K562 (cell line): ENCODE data around the gene C1orf74. TPM values are rescaled to one million over a fixed set of nuclear protein-coding genes. Genes with fewer than 3 reads are reported as not detected.

ENCODE experiments used
- AFF1 ChIP-seq, 2 experiments: fragments of 450-650 bp; IDR thresholded peaks; 2 replicates each; pipeline ENCODE4 v1.6.1; 2018; ENCODE audit warnings: mild to moderate bottlenecking in 2 of 2, low read depth in 1 of 2; ENCODE audit not compliant: partially characterized antibody in 2 of 2
- ARHGAP35 ChIP-seq: fragments of 450-650 bp; IDR thresholded peaks from 2 replicates; pipeline ENCODE4 v1.6.1; 2018; ENCODE audit not compliant: partially characterized antibody
- ARNT ChIP-seq, 2 experiments: fragments of 450-650 bp; IDR thresholded peaks; 2 replicates each; pipeline ENCODE4 v1.6.1; 2016; ENCODE audit warnings: mild to moderate bottlenecking in 1 of 2
- CBFA2T3 ChIP-seq: fragments of 450-650 bp; IDR thresholded peaks from 2 replicates; pipeline ENCODE4 v1.6.1; 2017
- CBFB ChIP-seq: sonication (generic); formaldehyde crosslinking; IDR thresholded peaks from 2 replicates; pipeline ENCODE4 v1.4.0; 2020; ENCODE audit warnings: mild to moderate bottlenecking, missing genetic modification reagents
- CBX8 ChIP-seq: fragments of 200-600 bp; sonication (generic); IDR thresholded peaks from 2 replicates; pipeline ENCODE4 v1.6.1; 2012; ENCODE audit warnings: borderline replicate concordance, mixed run types, low read depth, mild to moderate bottlenecking, moderate library complexity, mixed read lengths, low read length, control low read depth, inconsistent platforms; ENCODE audit not compliant: poor library complexity, severe bottlenecking; ENCODE audit errors: extremely low read depth
- FOXA3 ChIP-seq, 2 experiments: fragments of 450-650 bp in 1 of 2; sonication (generic) in 1 of 2; formaldehyde crosslinking; IDR thresholded peaks in 1 of 2; conservative IDR thresholded peaks in 1 of 2; 2 replicates each; pipeline versions ENCODE4 v1.4.0 to v1.8.0; 2020 to 2022; ENCODE audit warnings: mild to moderate bottlenecking in 2 of 2, missing genetic modification reagents in 1 of 2
- FOXK1 ChIP-seq: sonication (generic); formaldehyde crosslinking; IDR thresholded peaks from 2 replicates; pipeline ENCODE4 v1.8.0; 2022; ENCODE audit warnings: missing genetic modification reagents, mild to moderate bottlenecking, borderline replicate concordance
- HDGF ChIP-seq: fragments of 450-650 bp; IDR thresholded peaks from 2 replicates; pipeline ENCODE4 v1.6.1; 2016
- KHSRP ChIP-seq: fragments of 450-650 bp; IDR thresholded peaks from 2 replicates; pipeline ENCODE4 v1.6.1; 2017
- NELFE ChIP-seq: IDR thresholded peaks from 2 replicates; pipeline ENCODE4 v1.6.1; 2011; ENCODE audit warnings: mild to moderate bottlenecking; ENCODE audit not compliant: insufficient read depth, insufficient read length
- NR2C1 ChIP-seq, 2 experiments: fragments of 450-650 bp; IDR thresholded peaks; 2 replicates each; pipeline ENCODE4 v1.6.1; 2017; ENCODE audit warnings: mild to moderate bottlenecking in 2 of 2, antibody characterized with exemption in 1 of 2, inconsistent platforms in 1 of 2, missing compliant biosample characterization in 1 of 2, missing genetic modification characterization in 1 of 2
- RBM17 ChIP-seq: fragments of 200-400 bp; formaldehyde crosslinking; IDR thresholded peaks from 2 replicates; pipeline ENCODE4 v1.6.1; 2017; ENCODE audit warnings: low read depth, mild to moderate bottlenecking, low read length, borderline replicate concordance
- SMAD2 ChIP-seq: fragments of 150-350 bp; IDR thresholded peaks from 2 replicates; pipeline ENCODE4 v1.6.1; 2014; ENCODE audit warnings: low read depth, mild to moderate bottlenecking, low read length
- SNAPC5 ChIP-seq: fragments of 250-450 bp; sonication (Bioruptor Pico); IDR thresholded peaks from 2 replicates; pipeline ENCODE4 v1.8.0; 2021; ENCODE audit warnings: moderate library complexity, mild to moderate bottlenecking, inconsistent platforms
- TCF15 ChIP-seq: fragments of 250-450 bp; sonication (Bioruptor Pico); IDR thresholded peaks from 2 replicates; pipeline ENCODE4 v1.8.0; 2022; ENCODE audit warnings: moderate library complexity, mild to moderate bottlenecking, inconsistent platforms
- TCF7 ChIP-seq: sonication (generic); IDR thresholded peaks from 2 replicates; pipeline ENCODE4 v1.6.1; 2016; ENCODE audit warnings: antibody characterized with exemption, borderline replicate concordance
- U2AF1 ChIP-seq: fragments of 200-400 bp; formaldehyde crosslinking; optimal IDR thresholded peaks from 2 replicates; pipeline ENCODE3; 2017; ENCODE audit warnings: mild to moderate bottlenecking, low read depth, low read length, moderate library complexity
- ZC3H4 ChIP-seq: sonication (generic); formaldehyde crosslinking; IDR thresholded peaks from 2 replicates; pipeline ENCODE4 v1.9.0; 2021; ENCODE audit warnings: missing genetic modification reagents, borderline replicate concordance
- ZFP1 ChIP-seq: fragments of 450-650 bp; formaldehyde crosslinking; IDR thresholded peaks from 2 replicates; pipeline ENCODE4 v1.4.0; 2020; ENCODE audit warnings: mild to moderate bottlenecking, mixed read lengths
- ZNF23 ChIP-seq: fragments of 250-450 bp; sonication (Bioruptor Pico); IDR thresholded peaks from 2 replicates; pipeline ENCODE4 v1.4.0; 2020; ENCODE audit warnings: mild to moderate bottlenecking
- ZNF347 ChIP-seq: fragments of 450-650 bp; formaldehyde crosslinking; IDR thresholded peaks from 2 replicates; pipeline ENCODE4 v1.4.0; 2020; ENCODE audit warnings: low read depth, mild to moderate bottlenecking, moderate library complexity
- ZNF354B ChIP-seq: fragments of 250-450 bp; sonication (Bioruptor Pico); IDR thresholded peaks from 2 replicates; pipeline ENCODE4 v1.4.0; 2020
- polyA plus RNA-seq, 8 experiments: library from polyadenylated mRNA; depleted of rRNA in 4 of 8; stranded (reverse) in 5 of 8; unstranded in 3 of 8; fragments of >200 nt; fragmentation: Nextera tagmentation in 2 of 8; fragmentation: Illumina TruSeq in 1 of 8; extraction: Ambion mirVana in 2 of 8; extraction: Trizol in 1 of 8; gene quantifications; 2 replicates each; pipeline versions ENCODE4 v1.2.1 to v1.2.3, GENCODE V29; 2011 to 2014; ENCODE audit warnings: inconsistent platforms in 1 of 8, missing spikeins in 1 of 8
- total RNA-seq, 7 experiments: library from RNA; depleted of rRNA in 6 of 7; stranded (reverse); fragments of >200 nt in 6 of 7; fragmentation: Illumina TruSeq in 2 of 7; extraction: Trizol in 2 of 7; gene quantifications; 2 replicates each; pipeline versions ENCODE4 v1.2.1 to v1.2.3, GENCODE V29; 2011 to 2021; ENCODE audit warnings: low replicate concordance in 1 of 7

The C1orf74 gene
- total and polyA plus RNA-seq, 9 of the 15 experiments (the other 6 are each of a cell fraction or from before 2014, with no cell fraction given) = 4.0 to 7.6 (median 5.7) TPM

- TF ChIP-seq AFF1 (IDR thresholded peaks at IDR 0.05; ENCODE audit: low read depth in 1 of 2, partially characterized antibody in 2 of 2) (no peak), KHSRP (no peak), ARHGAP35 (no peak), FOXK1 (CRISPR knock-in tag) (no peak), ARNT (IDR thresholded peaks at IDR 0.05) (no peak; a peak in 1 of 4 replicates), CBX8 (no peak), ZNF23 (CRISPR knock-in tag) (no peak), TCF7 (no peak), ZNF354B (CRISPR knock-in tag) (no peak), RBM17 (no peak), ZFP1 (CRISPR knock-in tag) (no peak), HDGF (no peak), ZC3H4 (CRISPR knock-in tag) (no peak), SMAD2 (no peak), U2AF1 (no peak), CBFA2T3 (peak; percentile 67), NELFE (no peak), TCF15 (CRISPR knock-in tag) (no peak), FOXA3 (CRISPR knock-in tag; conservative IDR thresholded peaks at IDR 0.05 in 1 of 2, IDR thresholded peaks at IDR 0.05 in 1 of 2) (peak; percentile 86 to 87), ZNF347 (CRISPR knock-in tag) (no peak), CBFB (no peak), NR2C1 (IDR thresholded peaks at IDR 0.05) (no peak), NR2C1 (tag; IDR thresholded peaks at IDR 0.05) (no peak), SNAPC5 (CRISPR knock-in tag) (no peak)
Measured at GRCh38 chr1:209808059-209808581, 23.8 kb upstream of the C1orf74 start (continued).
